NCI-H146 treated with DMSO at 0.1 percent for 48 hours (cell line): ENCODE measurements around the gene RRP7A.
"Not testable (repeated sequence)": the region's sequence is repeated elsewhere in the genome, so short reads cannot be mapped to it uniquely, and the experiment has no call there.

Experiments
- DNase-seq: peaks from one replicate; lab custom pipeline; 2025; ENCODE audit not compliant: unreplicated experiment; lab: John Stamatoyannopoulos, UW

The RRP7A gene

DNA sequence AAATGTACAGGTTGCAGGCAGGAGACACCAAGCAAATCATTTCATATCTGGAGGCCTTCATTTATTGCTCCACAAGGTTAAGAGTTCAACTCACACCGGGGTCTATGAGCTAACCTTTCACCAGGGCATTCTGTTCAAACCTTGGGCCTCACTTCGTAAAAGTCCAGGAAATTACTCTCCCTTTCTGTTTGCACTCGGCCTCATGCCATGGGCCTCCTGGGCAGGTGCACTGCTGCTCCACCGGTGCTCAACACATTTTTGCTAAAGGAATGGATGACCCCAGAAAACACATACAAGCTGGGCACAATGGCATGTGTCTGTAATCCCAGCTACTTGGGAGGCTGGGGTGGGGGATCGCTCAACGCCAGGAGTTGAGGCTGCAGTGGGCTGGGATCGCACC is 16.6 kb upstream of the RRP7A start:
- no peak for DNase-seq

DNA sequence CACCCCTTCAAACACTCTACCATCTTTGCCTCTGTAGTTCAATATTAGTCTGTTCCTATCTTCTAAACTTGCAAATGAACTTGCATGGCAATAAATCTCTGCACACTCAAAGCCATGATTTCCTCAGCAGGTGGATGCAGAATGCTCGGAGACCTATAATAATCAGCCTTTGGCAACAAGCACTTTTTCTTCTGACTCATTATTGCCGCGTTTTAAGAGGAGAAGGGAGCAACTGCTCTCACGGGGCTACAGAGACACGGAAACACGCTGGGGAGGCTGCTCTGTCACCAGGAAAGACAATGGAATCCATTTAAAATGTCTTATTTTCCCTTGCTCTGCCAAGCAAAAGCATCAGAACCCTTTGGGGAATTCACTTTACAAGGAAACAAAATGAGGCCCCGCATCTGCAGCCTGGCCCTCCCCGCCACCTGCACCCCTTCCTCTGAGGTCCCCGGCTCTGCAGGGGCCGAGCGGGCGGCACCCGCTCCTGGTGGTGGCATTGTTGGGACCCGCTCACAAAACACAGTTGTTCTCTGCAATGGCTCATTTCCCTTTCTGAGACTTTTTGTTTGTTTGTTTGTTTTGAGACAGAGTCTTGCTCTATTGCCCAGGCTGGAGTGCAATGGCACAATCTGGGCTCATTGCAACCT is 15.6 kb upstream of the RRP7A start:
- DNase-seq, result not testable (repeated sequence)

DNA sequence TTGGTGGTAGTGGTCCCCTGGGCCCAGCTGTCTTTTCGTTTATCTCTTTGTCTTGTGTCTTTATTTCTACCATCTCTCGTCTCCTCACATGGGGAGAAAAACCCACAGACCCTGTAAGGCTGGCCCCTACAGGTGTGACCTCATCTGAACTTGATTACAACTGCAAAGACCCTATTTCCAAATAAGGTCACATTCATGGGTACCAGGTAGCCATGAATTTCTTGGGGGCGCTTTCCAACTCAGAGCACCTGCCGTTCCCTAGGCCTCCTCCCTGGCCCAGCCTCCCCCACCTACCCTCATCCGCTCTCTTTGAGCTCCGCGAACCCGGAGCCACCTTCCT is 14.0 kb upstream of the RRP7A start:
- no peak for DNase-seq

DNA sequence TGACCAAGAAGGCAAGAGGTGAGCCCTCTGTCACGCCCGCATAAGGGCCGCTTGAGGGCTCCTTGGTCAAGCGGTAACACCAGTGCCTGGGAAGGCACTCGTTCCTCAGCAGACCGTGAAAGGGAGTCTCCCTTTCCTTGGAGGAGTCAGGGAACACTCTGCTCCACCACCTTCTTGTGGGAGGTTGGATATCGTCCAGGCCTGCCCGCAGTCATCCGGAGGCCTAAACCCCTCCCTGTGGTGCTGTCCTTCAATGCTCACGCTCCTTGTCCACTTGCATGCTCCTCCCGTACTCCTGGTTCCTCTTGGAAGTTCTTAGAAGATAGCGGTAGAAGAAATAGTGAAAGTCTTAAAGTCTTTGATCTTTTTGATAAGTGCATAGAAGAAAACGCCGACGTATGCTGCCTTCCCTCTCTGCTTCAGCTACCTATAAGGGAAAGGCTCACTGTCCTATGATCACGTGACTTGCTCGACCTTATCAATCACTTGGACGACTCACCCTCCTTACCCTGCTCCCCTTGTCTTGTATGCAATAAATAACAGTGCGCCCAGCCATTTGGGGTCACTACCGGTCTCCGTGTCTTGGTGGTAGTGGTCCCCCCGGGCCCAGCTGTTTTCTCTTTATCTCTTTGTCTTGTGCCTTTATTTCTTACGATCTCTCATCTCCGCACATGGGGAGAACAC is 11.9 kb upstream of the RRP7A start:
- DNase-seq, result not testable (repeated sequence)

DNA sequence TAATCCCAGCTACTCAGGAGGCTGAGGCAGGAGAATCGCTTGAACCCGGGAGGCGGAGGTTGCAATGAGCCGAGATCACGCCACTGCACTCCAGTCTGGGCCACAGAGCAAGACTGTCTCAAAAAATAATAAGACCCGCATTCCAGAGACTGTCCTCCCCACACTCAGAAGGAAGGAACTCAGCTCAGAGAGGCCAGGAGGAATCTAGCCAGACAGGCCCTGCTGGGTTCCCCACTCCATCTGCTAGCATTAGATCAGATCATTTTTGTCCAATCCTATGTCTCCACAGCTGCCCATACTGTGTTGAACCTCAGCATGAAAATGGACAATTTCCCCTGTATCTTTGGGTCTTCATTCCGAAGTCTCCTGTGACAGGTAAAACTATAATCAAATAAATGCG is 9.8 kb upstream of the RRP7A start:
- not testable (repeated sequence) for DNase-seq

DNA sequence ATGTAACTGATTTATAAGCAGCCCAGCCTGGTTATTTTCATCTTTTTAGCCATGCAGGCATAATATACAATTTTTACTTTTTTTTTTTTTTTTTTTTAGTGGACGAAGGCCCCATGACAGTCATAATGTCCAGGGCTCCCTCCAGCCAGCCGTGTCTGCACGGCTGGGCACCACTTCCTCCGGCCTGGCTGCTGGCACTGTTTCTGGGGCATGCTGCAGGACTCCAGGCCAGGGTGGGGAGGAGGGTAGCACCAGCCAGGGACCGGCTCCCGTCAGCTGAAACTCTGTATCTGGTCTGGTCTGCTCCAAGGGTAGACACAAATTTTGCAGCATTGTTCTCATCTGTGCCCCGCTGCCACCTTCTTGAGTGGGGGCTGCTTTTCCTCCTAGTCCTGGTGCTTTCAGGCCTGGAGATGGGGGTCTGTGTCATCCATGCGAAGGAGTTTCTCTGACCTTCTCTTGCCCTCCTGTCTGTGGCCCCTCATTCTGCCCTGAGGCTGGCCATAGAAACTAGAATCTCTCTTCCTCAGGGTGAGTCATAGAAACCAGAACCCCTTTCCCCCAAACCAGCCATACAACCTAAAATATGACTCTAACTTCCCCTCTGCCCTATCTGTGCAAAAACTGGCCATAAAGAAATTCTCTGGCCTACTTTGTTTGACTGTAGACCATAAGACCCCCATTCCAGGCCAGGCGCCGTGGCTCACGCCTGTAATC is 9.2 kb upstream of the RRP7A start:
- DNase-seq, result no peak

DNA sequence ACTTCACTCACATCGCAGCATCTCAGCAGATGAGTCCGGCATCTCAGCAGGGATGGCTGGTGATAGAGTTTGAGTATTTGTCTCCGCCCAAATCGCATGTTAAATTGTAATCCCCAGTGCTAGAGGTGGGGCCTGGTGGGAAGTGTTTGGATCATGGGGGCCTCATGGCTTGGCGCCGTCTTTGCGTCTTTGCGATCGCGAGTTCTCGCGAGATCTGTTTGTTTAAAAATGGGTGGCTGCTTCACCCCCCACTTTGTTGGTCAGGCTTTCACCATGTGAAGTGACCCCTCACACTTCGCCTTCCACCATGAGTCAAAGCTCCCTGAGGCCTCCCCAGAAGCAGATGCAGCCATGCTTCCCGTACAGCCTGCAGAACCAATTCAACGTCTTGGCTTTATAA is 3.0 kb upstream of the RRP7A start:
- no peak for DNase-seq

DNA sequence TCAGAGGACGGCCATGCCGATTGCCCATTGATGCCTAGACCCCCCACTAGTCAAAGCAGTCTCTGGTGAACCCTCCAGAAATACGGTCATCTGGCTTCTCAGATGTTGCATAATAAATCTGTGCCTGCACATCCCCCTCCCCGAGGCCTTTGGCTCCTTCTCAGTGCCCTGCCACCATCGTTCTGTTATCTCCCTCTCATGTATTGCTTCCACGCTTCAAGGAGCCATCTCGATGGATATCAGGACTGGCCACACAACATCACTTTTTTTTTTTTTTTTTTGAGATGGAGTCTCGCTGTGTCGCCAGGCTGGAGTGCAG is 1.6 kb upstream of the RRP7A start:
- no peak for DNase-seq

DNA sequence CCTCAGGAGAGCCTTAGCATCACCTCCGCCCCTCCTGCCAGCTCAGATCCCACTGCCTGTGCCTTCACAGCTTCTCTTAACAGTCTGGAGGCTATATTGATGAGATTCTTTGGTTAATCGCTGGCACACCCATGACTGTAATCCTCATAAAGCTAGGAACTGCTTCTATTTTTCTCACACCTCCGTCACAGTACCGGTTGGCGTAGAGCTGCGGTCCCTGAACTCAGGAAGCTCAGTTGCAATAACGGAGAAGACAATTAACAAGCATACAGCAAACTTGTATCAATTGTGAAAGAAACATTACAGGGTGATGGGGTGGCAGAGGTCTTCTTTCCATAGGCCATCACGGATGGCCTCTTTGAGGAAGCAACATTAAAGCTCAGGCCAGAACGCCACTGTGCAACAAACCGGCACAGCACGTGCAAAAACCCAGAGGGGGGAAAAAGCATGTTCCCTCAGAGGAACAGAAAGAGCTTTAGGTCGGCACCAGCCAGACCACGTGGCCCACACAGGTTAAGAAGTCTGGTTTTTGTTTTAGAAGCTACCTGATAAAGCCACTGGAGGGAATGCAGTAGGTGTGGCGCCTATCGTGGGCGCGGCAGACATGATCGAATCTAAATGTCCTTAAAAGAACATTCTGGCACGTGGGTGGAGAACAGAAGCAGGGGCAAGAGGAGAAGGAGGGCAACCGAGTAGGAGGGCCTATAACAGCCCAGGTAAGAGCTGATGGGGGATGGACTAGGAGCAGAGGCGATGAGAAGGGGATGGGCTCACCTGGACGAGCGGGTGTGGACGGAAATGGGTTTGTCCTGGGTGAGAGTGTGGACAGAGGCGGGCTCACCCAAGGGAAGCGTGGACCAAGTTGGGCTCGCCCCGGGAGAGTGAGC is 715 bp downstream of the RRP7A start:
- not testable (repeated sequence) for DNase-seq

DNA sequence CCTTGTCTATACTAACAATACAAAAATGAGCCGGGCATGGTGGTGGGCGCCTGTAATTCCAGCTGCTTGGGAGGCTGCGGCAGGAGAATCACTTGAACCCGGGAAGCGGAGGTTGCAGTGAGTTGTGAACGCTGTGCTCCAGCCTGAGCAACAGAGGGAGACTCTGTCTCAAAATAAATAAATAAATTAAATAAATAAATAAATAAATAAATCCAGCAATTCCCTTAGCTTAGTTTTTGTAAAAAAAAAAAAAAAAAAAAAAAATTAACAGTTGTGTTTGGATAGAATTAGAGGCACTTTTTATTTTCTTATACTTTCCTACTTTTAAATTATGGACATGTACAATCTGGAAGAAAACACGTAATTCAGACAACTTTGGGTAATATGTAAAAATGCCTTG is 2.5 kb downstream of the RRP7A start:
- DNase-seq, result not testable (repeated sequence)

DNA sequence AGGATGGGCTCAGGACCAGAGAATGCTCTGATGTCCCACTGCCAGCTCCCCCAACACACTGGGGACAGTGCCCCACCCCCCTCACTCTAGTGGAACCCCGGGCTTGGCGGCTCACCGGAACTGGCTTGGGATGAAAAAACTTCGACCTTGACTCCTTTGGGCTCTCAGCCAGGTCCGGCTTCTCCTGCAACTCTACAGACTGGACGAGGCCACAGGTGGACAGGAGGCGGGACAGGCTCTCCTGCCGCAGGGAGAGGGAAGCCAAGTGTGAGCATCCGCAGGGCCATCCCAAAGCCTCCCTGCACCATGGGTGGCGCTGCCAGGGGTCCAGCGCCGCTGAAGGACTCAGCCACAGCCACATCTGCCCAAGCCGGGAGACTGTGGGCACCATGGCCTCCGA is 3.7 kb downstream of the RRP7A start:
- DNase-seq, result no peak

DNA sequence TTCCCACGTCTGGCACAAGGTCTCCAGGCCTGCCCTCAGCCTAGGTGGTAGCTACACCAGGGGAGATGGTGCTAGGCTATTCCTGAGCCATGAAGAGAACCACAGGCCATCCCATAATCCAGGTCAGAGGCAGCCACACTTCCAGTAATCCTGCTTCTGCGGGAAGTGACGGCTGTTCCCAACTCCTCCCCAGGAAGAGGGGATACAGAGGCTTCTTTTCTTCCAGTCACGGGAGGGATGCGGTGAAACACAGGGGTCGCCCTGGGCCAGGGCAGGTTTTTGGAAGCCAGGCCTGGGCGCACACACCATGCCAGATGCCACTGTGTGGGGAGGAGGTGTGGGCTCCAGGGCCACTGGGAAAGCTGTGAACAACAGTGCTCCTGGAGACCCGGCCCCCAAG is 4.3 kb downstream of the RRP7A start:
- DNase-seq, result not testable (repeated sequence)

DNA sequence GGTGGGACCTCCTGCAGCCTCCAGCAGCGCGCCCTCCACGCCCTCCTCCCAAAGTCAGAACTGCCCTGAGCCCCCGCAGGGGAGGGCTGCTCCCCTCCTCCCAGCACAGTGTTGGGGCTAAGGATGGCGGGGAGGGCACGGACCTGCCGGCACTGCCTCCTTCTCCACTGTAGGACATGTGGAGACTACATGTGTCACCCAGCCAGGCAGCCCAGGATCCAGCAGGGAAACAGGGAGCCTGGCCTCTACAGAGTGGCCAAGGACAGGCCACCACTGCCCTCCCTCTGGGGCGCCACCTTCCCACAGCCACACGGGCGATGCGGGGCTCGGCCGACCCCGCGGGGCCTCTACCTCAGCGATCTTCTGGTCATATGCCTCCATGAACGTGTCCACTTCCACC is 5.3 kb downstream of the RRP7A start:
- not testable (repeated sequence) for DNase-seq

DNA sequence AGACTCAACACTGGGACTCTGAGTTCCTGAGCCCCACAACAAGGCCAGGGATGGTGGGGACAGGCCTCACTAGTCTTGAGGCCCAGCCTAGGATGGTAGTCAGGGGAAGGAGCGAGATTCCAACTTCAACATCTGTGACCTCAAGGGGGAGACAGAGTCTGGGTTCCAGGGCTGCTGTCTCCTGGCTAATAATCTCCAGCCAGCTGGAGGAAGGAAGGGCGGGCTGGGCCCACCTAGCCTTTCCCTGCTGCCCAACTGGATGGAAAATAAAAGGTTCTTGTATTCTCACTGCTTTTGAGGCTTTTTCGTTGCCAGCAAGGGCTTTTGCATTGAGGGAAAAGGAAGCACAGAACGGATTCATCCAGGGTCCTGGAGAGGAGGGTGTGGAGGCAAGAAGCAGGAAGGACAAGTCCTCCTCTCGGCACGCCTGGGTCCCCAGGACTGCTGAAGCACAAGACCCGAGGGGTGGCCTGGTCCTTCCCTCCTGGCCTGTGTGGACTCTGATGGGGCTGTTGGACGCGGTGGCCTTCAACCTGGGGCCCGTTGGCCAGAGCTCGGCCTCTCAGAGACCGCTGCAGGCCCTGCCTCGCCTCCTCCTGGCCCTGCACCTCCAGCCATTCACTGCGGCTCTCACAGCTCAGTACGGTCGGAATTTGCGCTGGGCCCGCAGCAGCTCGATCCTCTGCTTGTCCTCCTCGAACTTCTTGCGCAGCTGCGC is 7.2 kb downstream of the RRP7A start:
- not testable (repeated sequence) for DNase-seq

DNA sequence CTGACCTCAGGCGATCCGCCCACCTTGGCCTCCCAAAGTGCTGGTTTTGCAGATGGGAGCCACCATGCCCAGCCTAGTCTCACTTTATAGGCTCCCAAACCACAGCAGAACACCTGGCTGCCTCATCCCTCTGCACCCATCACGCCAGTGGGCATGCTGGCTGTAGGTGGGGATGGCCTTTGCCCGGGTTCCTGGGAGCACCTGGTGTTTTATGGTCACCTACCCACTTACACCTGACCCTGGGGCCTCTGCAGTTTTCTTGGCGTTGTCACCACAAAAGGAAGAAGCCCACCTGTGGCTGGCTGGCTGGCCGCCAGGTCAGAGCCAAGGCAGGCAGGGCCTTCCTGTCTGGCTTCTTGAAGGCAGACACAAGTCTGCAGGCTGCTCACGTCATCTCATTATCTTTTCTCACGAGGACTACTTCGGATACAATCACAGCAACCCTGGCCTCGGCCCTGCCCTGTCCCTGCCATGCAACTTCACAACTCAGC is 8.2 kb downstream of the RRP7A start:
- no peak for DNase-seq

DNA sequence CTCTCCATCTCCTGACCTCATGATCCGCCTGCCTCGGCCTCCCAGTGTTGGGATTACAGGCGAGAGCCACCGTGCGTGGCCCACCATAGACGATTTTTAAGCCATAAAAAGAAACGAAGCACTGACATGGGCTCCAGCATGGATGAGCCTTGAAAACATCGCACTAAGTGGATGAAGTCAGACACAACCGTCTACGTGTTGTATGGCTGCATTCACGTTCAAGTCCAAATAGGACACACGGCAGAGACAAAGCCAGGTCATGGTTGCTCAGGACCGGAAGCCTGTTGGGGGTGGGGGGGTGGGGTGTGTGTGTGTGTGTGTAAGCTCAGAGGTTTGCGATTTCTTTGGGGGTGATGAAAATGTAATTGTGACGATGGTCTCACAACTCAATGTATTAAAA is 10.0 kb downstream of the RRP7A start:
- no peak for DNase-seq

DNA sequence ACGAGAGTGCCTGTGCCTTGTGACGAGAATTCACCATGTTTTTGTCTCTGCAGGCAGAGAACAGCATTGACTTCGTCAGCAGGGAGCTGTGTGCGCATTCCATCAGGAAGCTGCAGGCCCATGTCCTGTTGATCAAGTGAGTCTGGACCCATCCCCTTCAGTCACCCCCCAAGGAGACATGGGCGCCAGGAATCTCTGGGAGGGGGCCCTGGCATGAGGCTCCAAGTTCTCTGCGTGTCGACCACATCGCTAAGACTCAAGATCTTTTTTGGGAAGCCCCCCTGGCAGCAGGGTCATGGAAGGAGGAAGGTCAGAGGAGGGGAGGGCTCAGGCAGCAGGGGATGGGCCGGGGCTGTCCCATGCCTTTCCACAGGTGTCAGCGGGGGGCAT is 10.6 kb downstream of the RRP7A start:
- DNase-seq, result not testable (repeated sequence)

DNA sequence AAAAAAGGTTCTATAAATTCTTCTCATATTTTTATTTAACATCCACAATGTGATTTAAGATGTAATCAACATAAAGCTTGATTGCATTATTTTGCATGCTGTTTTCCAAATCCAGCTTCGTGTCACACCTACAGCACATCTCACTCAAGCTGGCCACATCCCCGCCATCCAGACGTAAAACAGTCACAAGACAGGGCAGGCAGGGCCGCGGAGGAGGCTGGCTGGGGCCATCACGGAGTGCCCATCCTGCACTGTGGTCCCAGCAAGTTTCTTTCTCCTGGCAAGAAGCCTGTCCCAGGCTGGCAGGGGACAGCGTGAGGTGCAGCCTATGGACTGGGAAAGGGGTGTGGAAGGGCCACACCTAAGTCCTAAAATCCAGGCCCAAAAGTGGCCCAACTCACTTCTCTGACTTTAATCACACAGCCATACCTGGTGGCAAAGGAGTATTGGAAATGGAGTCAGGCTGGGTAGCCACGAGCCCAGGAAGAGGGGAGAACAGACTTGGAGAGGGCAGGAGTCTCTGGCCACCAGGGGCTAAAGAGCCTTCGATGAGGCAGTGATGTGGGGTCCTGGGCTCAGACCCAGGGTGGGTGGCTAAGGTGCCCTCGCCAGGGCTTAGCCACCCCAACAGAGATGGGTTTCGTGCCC is 11.1 kb downstream of the RRP7A start:
- DNase-seq, result not testable (repeated sequence)

DNA sequence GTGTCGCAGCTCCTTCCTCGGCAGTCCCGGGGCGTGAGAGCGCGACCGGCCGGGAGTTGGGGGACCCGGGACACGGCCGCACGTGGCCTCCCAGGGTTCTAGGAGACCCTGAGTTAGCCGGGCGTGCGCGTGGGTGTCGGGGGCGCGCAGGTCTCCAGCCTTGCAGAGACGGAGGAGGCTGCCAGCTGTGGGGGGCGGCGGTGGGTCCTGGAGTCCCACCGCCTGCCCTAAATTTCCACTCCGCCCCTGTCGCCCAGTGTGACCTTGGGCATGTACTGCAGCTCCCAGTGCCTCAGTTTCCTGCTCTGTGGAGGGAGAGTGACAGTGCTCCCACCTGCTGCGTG is 18.8 kb downstream of the RRP7A start:
- no peak for DNase-seq

DNA sequence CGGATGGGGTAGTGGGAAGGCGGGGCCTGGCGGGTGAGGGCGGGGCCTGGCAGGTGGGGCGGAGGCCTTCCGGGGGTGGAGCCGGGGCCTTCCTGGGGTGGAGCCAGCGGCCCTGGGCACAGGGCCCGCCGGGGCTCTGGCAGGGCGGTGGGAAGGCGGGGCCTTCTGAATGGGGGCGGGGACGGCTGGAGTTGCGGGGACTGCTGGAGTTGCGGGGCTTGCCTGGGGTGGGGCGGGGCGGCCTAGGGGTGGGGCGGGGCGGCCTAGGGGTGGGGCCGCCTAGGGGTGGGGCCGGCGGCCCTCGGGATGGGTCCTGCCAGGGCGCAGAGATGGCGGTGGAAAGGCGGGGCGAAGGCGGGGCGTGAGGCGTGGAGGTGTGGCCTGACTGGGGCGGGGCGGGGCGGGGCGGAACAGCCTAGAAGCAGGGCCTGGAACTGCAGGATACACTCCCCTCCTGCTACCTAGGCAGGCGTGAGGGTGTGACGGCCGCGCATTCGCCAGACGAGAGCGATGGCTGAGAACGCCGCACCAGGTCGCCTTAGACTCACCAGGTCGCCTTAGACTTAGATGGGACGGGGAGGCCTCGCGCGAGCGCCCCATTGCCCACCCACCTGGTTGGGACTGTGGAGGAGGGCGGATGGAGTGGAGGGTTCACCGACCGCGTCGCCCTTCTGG is 19.3 kb downstream of the RRP7A start:
- peak; percentile 44 for DNase-seq
